Stimulated activated CD4-positive, alpha-beta T cell treated with anti-CD3 and anti-CD28 coated beads, TNF-alpha, amount 100 ng/mL, for 4 hours (primary cell): ENCODE data around the gene TMEM150A.
"Not testable (repeated sequence)": the region's sequence is repeated elsewhere in the genome, so short reads cannot be mapped to it uniquely, and the experiment has no call there.

Source experiments
- DNase-seq, 3 experiments: peaks; one replicate each; pipeline ENCODE4 v3.0.0-alpha.2; 2020; ENCODE audit warnings: low read depth in 3 of 3

TMEM150A gene

DNA sequence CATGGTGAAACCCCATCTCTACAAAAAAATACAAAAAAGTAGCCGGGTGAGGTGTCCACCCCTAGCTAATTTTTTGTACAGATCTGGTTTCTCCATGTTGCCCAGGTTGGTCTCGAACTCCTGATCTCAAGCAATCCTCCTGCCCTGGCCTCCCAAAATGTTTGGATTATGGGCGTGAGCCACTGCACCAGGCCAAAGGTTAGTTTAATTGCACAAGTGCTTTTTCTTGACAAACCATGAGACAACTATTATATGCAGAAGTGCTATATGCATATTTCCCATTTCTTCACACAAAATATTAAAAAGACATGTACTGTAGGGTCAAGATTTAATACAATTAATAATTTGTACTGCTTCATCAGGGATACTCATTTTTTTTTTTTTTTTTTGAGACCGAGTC, 36.2 kb downstream of the TMEM150A start:
- no peak for DNase-seq

DNA sequence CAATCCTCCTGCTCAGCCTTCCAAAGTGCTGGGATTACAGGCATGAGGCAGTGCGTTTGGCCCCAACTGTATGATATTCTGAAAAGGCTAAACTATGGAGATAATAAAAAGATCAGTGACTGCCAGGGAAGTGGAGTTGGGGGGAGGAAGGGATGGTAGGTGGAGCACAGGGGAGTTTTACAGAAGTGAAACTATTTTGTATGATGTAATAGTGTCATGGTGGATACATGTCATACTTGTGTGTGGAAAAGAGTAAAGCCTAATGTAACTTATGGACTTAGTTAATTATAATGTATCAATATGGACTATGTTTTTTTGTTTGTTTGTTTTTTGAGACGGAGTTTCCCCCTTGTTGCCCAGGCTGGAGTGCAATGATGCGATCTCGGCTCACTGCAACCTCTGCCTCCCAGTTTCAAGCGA, 38.3 kb downstream of the TMEM150A start:
- no peak for DNase-seq

DNA sequence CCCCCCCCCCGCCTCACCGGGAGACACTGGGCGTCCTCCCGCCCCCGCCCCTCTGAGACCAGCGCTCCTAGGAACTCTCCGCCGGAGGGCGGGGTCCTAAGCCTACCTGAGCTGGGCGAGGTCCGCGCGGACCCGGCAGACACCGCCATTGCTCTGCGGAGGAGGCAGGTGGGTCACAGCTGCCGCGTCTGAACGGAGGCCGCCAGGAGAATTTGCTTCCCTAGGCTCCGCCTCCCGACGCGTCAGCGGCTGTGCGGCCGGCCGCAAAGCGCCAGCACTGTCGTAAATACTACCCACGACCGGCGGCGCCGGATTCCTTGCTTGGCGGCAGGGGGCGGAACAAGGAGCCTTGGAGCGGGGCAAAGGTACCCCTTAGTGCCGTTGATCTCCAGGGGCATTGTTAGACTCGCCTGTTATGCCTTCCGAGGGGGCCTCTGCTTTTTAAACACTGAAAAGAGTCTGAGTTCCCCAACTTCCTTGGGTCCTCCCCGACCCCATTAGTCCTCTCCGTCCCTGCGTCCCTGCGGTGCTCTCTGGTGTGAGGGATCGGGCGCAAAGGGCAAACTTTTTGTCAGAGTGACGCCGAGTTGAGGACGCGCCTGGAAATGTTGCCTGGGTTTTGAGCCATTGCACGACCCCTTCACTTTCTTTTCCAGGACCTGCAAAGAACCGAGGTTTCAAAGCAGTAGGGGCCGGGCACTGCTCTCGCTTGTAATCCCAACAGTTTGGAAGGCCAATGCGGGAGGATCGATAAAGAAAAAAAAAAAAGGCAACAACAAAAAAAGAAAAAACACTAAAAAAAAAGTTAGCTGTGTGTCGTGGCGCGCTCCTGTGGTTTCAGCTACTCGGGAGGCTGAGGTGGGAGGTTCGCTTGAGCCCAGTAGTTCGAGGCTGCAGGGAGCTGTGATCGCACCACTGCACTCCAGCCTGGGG, 41.0 kb downstream of the TMEM150A start, which contains the start of gene GGCX:
GGCX (minus strand) TSS at position 214 of the 933 bp plus-strand sequence; CDS start at position 149, 65 bp downstream.
- DNase-seq = peak; percentile 77 to 96 (median 90)

DNA sequence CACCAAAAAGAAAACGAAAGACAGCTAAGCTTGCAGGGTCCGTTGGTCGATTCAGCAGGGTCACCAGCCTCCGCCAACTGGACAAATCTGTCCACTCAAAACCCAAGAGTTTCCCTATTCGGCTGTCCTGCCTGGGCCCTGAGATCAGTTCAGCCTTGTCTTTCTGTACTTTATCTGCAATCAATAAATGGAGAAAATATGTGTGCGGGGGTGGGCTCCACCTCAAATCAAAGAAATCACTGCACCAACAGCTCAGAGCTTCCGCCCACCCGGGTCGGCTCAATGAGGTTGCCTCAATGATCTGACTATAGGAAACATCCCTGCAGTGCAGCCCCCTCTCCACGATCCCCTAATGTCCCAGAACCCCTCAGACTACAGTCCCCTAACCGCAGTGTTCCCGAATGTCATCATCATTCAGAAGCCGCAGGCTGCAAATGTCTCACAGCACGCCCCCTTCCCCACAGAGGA, 41.7 kb downstream of the TMEM150A start:
- DNase-seq = no peak

DNA sequence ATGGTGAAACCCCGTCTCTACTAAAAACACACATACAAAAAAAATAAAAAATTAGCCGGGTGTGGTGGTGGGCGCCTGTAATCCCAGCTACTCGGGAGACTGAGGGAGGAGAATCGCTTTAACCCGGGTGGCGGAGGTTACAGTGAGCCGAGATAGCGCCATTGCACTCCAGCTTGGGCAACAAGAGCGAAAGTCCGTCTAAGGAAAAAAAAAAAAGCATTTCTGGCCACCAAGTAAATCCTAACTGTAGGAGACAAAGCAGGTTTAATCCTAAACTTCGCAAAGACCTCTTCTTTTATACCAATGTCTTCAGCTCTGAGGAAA, 42.1 kb downstream of the TMEM150A start:
- not testable (repeated sequence) for DNase-seq

DNA sequence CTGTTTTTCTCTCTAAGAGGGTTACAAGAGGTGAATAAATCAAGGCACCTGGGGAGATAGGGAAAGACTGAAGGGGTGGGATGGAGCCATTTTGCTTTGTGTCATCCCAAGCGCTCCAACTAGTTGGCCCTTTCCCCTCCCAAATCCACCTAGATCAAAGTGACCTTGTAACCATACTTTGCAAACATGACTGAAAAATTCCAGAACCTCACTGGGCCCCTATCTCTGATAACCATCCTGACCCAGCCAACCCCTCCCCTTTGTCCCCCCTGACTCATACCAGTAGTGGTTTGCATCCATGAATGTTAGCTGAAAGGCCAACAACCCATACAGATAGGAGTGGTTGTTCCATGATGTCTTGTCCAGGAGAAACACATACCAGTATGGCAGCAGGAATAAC, 44.3 kb downstream of the TMEM150A start:
- no peak for DNase-seq

DNA sequence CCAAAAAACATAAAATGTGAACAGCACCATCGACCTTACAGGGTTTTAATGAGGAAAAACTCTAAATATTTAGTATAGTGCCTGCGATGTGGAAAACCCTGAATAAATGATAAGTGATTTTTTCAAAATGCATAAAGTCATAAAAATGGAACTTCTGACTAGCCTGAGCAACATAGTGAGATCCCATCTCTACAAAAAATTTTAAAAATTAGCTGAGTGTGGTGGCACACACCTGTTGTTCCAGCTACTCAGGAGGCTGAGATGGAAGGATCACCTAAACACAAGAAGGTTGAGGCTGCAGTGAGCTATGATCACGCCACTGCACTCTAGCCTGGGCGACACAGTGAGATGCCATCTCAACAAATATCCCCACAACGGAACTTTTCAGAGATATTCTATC, 45.4 kb downstream of the TMEM150A start:
- no peak for DNase-seq

DNA sequence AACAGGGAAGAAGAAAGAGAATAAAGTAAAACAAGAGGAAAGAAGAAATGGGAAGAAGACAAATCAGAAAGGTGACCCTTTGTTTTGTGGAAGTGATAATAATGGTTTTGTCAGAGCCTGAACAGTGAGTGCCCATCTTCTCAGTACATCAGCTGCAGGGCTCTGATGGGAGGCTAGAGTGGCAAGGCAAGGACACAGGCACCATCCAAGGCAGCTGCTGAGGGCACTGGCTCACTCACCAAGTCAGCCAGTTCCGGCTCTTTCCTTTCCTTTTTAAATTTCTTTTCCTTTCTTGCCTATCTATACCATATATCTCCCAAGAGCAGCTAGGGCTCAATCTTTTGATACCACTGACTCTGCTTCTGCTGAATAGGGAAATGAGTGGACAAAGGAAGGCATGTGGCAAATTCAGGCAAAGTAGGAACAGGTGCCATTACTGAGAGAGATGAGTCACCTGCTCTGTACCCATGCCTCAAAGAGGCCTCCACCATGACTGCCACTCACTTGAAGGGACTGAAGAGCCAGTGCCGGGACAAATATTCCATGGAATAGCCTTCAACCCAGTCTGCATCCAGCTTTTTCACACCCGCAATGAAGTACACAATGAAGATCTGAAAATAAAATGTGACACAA, 47.4 kb downstream of the TMEM150A start:
- DNase-seq = no peak

DNA sequence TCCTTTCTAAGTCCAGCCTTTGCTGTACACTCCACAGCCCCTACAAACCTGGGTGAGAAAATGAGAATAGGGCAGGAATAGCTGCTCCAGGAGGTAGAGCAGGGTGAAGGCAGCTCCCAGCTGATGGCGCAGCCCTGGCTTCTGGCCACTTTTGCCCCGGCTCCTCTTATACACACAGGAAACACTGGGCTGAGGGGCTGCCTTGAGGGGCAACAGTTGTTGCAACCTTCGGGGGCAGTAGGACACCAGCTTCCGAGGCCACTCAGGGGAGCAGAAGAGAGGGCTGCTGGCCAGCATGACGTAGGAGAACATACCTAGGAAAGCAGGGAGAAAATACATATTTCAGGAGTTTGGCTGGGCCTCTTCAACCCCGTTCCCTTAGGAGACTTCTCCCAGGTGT, 49.3 kb downstream of the TMEM150A start:
- no peak for DNase-seq

DNA sequence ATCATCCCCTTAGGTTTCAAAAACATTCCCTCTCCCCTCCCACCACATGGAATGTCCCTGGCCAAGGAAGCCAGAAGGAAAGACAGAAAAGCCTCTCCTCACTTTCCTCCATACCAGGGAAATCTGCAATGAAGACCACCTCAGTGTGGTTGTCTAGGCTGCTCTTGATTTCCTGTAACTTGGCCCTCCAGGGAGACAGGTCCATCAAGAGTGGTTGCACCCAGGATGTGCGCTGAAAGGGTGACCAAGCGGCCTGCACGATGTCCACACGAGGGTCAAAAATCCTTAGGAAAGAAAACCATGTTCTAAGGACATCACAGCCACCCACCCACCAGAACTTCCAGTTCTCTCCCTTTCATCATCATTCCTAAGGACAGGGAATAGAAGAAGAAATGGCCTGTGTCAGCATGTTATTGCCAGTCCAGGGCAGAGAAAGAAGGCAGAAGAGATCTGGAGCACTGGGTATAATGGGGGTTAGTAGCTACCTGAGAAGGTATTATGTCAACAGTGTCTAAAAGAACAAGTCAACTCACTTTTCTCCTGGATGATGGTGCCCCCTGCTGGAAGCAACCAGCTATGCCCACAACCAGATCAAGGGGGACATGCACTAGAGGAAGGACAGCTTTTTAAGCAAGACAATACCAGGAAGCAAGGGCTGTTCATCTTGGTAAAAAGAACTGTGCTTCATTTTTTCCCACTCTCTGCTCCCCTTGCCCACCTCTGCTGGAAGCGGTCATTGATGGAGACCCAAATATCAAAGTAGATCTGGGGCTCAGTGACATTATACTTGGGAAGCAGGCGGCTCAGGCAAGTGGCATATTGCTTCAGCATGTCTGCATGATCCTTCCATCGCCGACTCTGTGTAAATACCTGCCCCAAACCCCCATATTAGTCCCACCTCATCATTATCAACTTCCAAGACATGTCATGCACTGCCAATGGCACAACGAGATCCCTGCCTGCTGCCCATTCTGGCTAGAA, 50.5 kb downstream of the TMEM150A start:
- DNase-seq = peak; percentile 58 to 85 (median 74)

DNA sequence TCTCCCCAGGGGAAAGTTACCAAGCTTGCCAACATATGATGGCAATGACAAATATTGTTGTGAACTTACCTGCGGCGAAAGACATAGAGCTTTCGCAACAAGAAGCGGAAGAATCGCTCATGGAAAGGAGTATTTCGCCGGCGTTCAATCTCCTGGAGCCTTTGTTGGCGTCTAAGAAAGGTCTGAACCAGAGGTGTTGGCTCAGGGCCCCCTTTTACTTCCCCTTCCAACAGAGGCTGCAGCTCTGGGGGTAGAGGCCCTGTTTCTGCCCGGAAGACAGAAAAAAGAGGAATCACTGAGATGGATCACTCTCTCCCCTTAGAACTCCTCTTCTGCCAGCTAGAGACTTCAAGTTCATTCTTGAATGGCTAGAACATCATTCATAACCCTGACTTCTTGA, 52.0 kb downstream of the TMEM150A start:
- DNase-seq = no peak

DNA sequence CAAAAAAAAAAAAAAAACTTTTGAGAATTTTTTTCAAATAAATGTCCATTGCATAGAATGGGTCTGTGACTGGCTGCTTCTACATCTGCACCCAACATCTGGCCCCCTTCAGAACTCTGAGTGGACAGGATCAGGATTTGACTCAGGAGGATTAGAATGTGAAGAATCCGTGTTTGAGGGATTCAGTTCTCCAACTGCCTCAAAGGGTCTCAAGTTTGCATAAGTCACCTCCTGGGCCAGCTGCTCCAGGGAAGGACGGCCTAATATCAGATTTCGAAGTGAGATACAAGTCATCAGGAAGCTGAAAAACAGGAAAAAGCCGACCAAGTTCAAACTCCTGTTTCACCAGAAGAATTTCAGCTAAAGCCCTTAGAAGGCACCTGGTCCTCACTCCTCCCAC, 52.7 kb downstream of the TMEM150A start:
- no peak for DNase-seq

DNA sequence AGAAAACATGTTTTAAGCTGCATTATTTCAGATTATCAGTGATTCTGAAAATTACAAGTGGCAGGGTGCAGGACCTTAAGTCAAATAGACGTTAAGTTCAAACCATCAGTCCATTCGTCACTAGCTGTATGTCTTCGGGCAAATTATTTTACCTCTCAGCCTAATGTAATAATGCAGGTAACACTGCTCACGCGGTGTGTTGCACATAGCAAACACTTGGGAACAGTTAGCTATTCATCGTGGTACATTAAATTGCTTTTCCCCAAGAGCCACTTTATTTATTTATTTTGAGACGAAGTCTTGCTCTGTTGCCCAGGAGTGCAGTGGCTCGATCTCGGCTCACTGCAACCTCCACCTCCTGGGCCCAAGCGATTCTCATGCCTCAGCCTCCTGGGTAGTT, 53.4 kb downstream of the TMEM150A start:
- no peak for DNase-seq

DNA sequence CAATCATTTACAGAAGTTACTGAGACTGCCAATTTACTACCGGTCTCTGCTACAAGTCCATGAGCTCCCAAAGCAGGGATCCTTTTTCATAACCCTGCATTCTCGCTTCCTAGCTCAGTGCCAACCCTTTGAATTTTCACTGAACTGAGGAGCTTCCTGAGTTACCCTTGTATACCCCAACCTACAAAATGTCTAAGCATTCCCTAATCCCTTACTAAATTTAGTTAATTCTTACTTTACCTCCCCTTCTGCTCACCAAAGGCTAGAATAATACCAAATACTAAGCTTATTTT, 53.9 kb downstream of the TMEM150A start:
- no peak for DNase-seq
